A549 treated with DMSO at 1 μM for 4 hours (cell line): ENCODE data around the gene TOMM20L. TPM values are rescaled to one million over a fixed set of nuclear protein-coding genes. Genes with fewer than 3 reads are reported as not detected.

ENCODE experiments used
- total RNA-seq: library from RNA; stranded (reverse); fragments of 200-300 nt; extraction: Qiagen RNA extraction; gene quantifications from 5 replicates; pipeline ENCODE4 v1.2.3, GENCODE V29; 2022; ENCODE audit warnings: low read depth

Gene TOMM20L
- not detected in 5 replicates for total RNA-seq

DNA sequence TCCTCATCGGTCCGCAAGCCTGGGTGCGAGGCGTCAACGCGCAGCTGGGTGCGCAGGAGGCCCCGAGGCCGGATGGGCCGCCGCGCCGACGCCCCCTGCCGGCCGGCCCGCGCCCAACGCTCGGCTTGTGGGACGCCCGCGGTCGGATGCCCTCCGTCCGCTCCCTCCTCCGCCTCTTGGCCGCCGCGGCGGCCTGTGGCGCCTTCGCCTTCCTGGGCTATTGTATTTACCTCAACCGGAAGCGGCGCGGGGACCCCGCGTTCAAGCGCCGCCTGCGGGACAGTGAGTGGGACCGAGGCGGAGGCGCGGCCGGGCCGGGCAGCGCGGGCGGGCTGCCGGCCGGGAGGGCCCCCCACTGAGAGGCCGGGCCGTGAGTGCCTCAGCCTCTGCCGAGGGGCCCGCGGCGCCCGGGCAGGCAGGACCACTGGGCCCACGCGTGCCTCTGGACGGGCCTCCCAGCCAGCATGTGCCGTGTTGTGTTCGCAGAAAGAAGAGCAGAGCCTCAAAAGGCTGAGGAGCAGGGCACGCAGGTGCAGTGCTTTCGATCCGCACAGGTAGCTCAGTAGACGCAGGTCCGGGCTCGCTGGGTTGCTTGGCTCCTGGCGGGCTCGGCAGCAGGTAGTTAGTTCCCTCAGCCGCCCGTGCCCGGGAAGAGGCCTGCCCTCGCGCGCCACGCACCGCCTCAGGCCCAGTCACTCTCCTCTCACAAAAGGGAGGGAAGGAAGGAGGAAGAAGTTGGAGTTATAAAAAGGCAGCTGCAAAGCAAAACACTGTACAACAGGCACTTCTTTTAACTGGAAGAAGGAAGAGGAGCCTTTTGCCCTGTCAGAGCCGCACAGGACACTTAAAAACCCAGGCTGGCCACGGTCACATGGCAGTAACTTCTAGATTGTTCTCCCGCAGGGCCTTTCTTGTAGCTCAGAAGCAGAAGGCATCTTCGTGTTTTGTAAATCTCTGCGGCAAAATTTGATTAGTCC is at the start of gene TOMM20L:
Gene TOMM20L (plus strand): TSS at position 119 of the 977 bp plus-strand sequence. CDS start 28 bp downstream, at position 147.

GRCh38 chr14:58427281-58428117 is 31.8 kb downstream of the TOMM20L start, which contains the start of the genes KIAA0586 and TIMM9:
Gene KIAA0586, plus strand, starts transcription at chr14:58427719. Its CDS starts 546 bp downstream, at chr14:58428265.
Gene TIMM9, minus strand, starts transcription at chr14:58427531. Its CDS starts 15,586 bp downstream, at chr14:58411945.

Other genes with a start within 250 kb of the TOMM20L start
- 0.49 to 1.8 TPM (median 0.79 TPM) in 5 replicates for gene ARMH4, start 243.7 kb upstream of the TOMM20L start, total RNA-seq
- gene ACTR10, start 195.8 kb upstream of the TOMM20L start, total RNA-seq = 43.9 to 55.5 TPM (median 47.4 TPM) in 5 replicates
- gene PSMA3, start 151.1 kb upstream of the TOMM20L start, total RNA-seq = 187 to 247 TPM (median 210 TPM) in 5 replicates
- gene ARID4A, start 97.4 kb upstream of the TOMM20L start, total RNA-seq = 3.6 to 7.1 TPM (median 5.9 TPM) in 5 replicates
- gene TIMM9, start 31.6 kb downstream of the TOMM20L start, total RNA-seq = 68.8 to 87.3 TPM (median 72.1 TPM) in 5 replicates
- 8.8 to 11.8 TPM (median 10.9 TPM) in 5 replicates for gene KIAA0586, start 31.8 kb downstream of the TOMM20L start, total RNA-seq
- gene DACT1, start 242.0 kb downstream of the TOMM20L start, total RNA-seq = 0.55 to 1.2 TPM (median 0.77 TPM) in 5 replicates